Erythroblast (primary cell): ENCODE data around the gene ZNF175.

Source experiments
- GATA1 ChIP-seq: IDR thresholded peaks from 2 replicates; pipeline ENCODE4 v1.6.1; 2011; ENCODE audit warnings: low read depth, mild to moderate bottlenecking, control low read depth, low read length, moderate library complexity
- POLR2A ChIP-seq: IDR thresholded peaks from 2 replicates; pipeline ENCODE4 v1.6.1; 2011; ENCODE audit warnings: mild to moderate bottlenecking, low read length

GRCh38 chr19:51607077-51607476, 36.0 kb downstream of the ZNF175 start:
- TF ChIP-seq POLR2A = no peak
- TF ChIP-seq GATA1 = no peak
